Embryonic facial prominence (tissue), 1 donor: ENCODE data around the gene BNIP5.
"Not testable (repeated sequence)": the region's sequence is repeated elsewhere in the genome, so short reads cannot be mapped to it uniquely, and the experiment has no call there.

Experiments used
- DNase-seq: peaks from one replicate; pipeline ENCODE4 v3.0.0-alpha.2; 2016; ENCODE audit errors: extremely low spot score

Gene BNIP5

DNA sequence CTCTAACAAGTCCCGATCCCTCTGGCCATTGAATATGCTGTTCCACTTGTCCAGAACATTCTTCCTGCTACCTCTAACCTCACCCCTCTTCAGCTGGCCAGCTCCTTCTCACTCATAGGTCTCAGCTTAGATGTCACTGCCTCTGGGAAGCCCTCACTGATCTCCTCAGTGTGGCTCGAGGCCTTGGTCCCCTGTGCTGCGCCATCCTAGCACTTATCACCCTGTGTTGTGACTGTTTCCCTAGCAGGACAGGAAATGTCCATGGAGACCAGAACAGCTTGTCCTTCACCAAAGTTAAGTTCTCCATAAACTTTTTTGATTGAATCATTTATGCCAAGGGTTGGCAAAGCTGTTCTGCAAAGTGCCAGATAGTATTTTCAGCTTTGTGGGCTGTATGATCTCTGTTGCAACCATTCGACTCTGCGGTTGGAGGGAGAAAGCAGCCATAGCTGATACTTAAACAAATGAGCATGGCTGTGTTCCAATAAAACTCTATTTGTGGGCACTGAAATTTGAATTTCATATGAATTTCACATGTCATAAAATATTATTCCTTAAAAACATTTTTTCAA, 6.5 kb upstream of the BNIP5 start:
- no peak for DNase-seq

DNA sequence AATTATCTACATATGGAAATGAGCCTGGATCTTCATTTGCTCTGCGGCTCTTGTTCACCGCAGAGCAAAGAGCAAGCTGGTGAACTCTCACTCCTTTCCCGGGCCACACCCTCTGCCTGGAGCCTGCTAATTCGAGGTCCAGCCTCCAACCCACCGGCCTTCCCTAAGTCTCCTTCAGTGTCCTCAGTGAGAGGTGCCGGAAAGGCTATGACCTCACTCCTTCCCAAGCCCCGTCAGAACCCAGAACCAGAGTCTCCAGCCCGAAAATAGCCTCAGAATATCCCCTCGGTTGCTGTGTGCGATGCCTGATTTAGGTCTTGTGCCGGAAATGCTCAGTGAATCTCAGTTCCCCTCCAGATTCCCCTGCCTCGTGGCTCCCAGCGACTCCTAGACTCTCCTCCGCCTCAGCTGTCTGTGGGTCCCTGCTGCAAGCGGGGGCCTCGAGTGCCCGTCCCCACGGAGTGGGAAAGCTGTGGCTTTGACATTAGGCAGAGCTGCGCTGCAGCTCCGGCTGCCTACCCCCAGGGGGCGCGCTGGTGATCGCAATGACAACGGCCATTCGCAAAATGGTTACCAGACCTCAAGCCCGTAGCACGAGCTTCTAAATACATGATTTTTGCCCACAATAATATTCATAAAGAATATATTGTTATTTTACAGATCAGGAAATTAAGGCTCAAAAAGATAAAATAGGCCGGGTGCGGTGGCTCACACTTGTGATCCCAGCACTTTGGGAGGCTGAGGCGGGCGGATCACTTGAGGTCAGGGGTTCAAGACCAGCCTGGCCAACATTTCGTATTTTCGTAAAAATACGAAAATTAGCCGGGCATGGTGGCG, 4.1 kb upstream of the BNIP5 start:
- DNase-seq, result no peak

DNA sequence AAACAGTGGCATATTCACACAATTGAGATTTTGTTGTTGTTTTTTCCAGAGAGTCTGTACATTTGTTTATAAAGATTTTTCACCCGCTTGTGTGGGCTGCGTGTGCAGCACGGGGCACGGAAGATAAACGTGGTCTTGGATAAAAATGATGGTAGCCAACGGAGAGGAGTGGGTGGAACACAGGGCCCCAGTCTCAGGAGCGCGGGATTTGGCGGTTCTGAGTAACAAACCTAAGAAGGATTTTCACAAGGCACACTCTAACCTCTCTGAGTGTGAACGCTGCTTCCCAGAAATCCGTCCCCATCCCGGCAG, 3.6 kb upstream of the BNIP5 start:
- no peak for DNase-seq

DNA sequence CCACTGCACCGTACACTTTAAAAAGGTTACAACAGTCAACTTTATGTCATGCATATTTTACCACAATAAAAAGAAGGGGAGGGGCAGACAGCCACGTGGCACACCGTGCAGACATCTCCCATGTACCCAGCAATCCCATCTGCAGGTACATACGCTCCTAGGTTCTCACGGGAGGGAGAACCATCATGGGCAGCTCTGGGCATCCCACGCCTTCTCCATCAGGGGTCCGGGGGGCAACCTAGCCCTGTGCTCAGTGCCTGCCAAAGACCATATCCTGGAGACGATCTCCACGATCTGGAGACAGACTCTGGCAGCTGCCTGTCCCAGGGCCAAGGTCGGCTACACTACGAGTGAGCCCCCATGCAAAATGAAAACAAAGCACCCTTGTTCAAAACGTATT, 2.5 kb upstream of the BNIP5 start:
- no peak for DNase-seq

DNA sequence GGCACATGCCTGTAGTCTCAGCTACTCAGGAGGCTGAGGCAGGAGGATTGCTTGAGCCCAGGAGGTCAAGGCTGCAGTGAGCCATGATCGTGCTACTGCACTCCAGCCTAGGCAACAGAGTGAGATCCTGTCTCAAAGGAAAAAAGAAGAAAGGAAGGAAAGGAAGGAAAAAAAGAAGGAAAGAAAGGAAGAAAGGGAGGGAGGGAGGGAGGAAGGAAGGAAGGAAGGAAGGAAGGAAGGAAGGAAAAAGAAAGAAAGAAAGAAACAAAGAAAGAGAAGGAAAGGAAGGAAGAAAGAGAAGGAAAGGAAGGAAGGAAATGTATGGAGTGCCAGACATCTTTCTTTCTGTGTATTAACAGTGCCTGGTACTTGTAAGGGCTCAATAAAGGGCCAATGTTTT, 1.5 kb upstream of the BNIP5 start:
- DNase-seq, result not testable (repeated sequence)

DNA sequence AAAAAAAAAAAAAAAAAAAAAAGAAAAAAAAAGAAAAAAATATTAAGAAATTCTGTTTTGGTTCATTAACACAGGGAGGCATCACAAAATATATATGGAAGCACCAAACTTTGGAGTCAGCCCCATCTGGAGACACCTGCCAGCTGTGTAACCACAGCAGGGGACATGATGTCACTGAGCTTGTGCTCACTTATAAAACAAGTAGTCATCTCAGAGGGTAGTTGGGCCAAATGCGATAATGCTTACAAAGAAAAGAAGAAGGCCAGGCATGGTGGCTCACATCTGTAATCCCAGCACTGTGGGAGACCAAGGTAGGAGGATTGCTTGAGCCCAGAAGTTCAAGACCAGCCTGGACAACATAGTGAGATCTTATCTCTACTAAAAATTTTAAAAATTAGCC, 1.1 kb upstream of the BNIP5 start:
- DNase-seq, result no peak

DNA sequence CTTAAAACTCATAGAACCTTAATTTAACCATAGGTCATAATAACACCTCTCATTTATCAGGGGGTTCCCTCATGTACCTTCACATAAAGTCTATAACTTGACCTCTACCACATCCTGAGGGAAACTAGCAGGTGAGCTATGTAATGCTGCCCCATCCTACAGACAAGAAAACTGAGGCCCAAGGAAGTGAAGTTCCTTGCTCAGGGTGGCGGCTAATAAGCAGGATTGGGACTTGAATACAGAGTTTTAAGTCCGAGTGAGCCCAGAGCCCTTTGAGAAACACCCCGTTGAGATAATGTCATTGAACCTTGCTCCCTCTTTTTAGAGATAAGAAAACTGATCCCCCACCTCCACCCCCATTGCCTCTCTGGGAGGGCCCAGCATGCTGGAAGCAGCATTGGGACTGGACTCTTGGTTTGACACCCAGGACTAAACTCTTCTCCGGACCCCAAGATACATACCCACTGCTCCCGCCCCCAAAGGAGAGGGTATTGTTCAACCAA, 429 bp downstream of the BNIP5 start:
- DNase-seq, result no peak

DNA sequence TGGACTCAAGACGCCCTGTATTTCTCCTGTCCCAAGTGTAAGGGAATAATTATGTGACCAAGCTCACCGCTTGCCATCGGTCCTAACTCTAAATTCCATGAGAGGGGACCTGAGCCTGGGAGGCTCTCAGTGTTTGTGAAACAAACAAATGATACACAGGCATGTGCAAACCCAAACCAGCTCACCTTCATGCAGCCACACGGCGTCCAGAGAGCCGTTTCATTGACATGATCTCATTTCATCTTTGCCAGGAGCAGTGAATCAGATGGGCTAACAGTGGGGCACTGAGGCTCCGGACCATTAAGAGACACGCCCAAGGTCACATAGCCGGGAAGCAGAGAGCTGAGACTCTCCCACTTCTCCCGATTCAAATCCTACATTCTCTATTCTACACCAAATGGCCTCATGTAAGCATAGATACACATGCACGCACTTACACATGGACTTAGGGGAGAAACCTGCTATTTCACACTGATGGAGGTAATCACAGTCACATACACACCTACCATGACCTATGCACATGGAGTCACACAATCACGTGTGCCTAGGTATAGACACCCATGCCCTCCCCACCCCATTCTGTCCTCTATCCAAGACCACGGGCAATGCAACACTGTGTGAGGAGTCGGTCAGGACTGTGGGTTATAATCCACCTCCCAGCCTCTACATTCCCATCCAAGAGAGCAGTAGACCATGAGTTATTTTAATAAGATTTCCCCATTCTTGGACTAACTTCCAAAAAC, 1.1 kb downstream of the BNIP5 start:
- no peak for DNase-seq

DNA sequence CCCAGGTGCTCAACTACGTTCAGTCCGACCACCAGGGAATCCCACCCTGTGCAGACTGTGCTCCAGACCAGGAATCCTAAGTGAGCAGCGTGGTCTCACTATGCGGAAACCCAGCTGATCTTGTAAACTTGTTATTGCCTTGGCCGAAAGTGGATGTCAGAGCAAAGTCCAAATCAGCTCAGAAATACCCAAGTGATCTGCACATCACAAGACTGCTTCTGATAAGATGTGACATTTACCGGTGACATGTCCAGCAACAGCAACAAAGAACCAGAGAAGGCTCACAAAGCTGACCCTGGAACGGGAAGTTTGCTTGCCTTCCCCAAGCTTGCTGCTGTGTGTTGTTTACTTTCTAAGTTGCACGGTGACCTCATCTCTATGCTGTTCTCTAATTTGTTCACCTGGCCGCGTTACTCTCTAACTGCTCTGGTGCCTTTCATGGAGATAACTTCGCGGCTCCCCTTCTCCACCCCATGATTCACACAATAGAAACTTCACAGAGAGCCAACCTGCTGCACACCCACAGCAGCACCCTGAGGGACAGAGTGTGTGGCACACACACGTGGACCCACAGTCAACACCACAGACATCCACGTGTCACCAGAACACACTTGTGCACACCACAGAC, 1.7 kb downstream of the BNIP5 start:
- no peak for DNase-seq

DNA sequence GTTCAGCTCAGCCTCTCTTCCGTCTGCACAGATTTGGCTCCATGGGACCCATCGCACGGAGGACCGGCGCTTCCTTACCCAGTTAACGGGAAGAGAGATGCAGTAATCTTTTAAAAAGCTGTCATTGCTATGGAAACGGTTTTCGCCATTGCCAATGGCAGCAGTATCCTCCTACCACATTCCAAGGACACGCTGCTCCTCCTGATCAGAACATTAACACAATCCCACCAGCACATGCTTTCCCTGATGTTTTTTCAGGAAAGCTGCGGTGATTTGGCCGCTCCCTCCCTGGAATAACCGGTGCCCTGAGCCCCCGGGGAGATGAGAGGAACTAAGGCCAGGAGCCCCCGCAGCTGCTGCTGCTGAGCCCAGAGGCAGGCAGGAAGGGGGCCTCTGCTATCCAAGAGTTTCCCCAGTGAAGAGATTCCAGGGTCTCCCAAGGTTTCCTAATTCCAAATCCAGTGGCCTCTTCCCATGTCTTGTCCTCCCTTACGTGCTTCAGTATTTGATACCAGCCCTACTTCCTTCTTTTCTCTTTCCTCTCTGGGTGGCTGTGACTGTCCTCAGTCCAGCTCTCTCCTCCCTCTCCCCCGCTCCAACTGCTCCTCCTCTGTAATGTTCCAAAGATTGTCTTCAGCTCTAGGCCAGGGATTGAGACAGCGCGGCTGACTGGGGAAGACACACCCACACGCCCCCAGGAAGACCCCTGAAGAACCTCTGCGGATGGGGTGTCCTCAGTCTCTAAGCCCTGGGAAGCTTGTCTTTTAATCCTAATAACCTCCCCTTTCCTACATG, 2.6 kb downstream of the BNIP5 start:
- DNase-seq, result no peak

DNA sequence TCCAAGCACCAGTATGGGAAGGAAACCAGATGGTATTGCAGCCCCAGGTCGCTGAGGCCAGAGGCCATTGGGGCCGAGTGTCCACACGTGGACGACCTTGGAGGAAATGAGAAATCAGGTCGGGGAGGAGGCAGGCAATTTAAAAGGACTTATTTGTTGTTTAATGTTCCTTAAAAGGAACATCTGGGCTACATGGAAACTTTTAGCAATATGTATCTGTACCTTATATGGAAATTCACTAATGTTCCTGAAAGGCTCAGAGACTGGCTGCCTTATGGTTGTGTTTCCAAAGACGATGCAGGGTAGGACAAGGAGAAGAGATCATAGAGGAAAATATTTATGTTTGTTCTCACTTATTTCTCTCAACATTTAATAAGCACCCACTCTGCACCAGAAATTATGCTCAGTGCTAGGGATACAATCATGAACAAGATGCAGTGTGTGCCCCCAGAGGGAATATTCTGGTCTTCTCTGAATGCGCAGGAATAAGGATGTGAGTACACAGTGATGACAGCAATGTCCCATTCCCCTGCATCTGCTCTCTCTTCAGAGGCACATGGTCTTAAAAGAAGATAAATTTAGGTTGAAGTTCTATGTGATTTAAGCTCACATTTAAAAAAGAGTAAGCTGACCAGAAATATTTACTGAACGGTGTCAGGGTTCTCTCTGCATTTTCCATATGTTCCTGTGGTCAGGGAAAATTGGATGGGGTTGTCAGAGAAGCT, 3.4 kb downstream of the BNIP5 start:
- no peak for DNase-seq

DNA sequence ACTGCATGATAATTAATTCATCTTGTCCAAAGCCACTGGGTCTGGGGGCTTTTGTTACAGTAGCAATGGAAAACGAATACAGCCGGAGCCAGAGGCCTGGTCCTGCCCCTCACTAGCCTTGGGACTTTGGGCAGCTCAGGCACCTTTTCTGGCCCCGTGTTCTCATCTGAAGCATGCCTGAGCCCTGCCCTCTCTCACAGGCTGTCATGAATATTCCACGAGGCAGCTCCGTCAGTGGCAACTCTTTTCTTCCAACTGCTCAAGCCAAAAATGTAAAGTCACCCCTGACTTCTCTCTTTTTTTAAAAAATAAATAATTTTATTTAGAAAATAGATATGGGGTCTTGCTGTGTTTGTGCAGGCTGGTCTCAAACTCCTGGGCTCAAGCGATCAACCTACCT, 5.3 kb downstream of the BNIP5 start:
- no peak for DNase-seq

DNA sequence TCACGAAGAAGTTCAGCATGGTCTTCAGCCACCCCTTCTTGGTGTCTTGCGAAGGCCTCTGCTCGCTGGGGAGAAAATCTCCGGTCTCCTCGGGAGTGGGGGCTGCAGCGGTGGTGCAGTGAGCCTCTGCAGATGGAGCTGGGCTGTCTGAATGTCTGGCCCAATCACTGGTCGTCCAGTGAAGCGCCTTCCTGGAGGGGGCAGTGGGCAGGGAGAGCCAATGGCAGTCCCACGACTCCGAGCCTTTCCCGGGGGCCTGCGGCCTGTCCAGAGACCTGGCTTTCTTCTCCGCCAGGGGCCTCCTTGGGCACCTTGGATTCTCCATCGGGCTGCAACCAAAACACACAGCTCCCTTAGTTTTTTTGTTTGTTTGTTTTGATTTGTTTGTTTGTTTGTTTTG, 6.3 kb downstream of the BNIP5 start:
- DNase-seq, result no peak

DNA sequence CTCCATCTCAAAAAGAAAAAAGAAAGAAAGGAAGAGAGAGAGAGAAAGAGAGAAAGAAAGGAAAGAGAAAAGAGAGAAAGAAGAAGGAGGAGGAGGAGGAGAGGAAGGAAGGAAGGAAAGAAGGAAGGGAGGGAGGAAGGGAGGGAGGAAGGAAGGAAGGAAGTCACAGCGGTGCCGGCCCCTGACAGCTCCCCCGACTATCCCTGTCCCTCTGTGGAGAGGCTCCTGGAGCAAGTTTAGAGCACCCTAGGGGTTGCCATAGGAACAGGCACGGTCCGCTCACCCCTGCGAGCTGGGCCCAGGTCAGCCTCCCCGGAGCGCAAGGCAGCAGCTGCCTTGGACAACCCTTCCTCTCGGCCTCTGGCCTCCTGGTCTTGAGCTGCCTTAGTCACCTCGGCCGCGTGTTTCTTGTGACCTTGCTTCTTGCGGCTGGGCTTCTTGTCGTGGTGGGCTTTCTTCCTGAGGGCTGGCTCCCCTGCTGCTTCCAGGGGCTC, 6.8 kb downstream of the BNIP5 start:
- DNase-seq, result no peak

DNA sequence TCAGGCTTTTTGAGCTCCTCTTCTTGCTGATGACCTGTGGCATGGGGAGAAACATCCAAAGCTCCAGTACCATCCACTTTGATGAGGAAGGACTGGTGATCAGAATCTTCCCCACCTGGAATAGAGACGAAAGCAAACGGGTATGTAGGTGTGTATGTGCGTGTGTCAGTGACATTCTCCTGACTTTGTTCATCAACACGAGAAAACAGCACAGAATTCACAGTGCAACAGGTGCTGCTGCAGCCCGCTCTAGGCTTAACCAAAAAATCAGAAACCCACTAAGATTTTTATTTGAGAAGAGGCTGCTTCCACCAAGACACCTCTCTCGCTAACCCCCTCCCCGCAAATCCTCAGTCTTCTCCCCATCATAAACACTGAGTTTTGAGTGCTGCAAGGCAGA, 8.1 kb downstream of the BNIP5 start:
- no peak for DNase-seq

DNA sequence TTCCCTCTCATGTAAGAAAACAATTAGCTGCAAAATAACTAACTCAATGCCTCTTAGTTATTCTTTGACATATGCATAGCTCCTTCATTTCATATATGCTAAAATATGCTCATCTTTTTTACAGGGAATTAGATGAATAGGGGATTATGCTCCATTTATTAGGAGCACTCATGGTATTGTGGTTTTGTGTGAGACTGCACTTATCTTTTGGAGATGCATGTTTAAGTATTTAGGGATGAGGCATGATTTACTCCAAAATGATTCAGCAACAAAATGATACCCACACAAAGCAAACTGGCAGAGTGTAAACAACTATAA, 8.8 kb downstream of the BNIP5 start:
- no peak for DNase-seq

DNA sequence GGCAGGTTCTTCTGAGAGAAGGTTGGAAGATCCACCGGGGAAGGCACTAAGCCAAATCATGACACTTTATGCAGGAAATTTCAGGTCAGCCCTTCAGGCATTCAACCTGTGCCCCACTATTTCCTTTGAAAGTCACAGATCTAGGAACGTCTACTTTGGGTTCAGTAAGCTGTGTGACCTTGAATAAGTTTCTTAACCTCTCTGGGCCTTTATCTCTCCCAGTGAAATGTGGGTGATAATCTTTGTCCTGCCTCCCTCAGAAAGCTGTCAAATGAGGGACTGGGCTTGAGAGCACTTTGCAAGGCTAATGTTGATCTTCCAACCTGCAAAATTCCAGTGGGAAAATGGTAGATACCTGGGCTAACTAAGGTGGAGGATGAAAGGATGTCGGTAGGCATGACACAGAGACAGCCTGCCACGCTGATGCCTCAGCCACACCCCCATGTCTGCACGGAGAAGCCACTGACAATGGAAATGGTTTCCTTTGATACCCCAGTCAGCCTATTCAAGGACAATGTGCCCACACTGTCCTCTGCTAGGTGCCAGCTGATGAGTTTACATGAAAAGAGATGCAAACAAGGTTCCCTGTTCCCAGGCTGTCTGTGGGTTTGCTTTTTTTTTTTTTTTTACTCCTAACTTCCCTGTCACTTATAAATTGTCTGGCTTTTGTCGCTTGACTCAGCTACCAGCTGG, 9.3 kb downstream of the BNIP5 start:
- DNase-seq, result no peak

DNA sequence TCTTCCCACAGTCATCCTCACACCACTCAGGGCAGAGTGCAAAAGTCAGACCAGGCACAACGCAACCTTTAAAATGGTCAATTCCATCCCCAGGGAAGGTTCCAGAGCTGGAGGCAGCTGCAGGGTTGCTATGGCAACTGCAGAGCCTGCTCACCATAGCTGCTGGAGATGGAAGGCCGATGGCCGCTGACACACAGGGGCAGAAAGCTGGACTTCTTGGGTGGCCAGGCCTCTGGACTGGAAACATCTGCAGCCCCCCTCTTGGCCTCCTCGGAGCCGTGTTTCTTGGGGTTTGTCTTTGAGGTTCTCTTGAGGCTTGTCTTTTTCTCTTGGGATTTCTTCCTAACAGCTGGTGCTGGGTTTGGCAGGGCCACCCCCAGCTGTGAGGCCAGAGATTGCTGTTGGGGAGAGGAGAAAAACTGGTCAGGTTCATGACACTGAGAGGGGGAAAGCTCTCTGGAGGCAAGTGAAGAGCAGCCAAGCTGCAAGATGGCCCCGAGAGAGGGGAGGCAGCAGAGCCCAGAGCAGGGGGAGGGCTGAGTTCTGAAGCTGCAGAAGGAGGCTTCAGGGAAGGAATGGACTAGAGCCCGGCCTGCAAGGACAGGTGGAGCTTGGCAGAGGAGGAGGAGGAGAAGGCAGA, 10.2 kb downstream of the BNIP5 start:
- no peak for DNase-seq

DNA sequence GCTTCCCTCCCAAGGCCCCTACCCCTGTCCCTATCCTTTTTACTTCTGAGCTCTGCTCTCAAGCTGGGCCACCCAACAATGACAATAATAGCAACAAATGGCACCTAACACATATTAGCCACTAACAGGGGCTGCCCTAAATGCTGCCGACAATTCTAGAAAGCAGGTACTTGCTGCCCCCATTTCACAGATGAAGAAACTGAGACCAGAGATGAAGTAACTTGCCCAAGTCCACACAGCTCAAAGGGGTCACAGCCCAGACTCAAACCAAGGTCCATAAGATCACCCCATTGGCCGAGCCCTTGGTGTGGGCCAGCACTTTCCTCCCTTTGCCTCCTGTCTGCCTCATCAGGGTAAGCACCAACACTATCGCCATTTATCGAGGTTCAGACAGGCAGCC, 12.0 kb downstream of the BNIP5 start:
- no peak for DNase-seq

DNA sequence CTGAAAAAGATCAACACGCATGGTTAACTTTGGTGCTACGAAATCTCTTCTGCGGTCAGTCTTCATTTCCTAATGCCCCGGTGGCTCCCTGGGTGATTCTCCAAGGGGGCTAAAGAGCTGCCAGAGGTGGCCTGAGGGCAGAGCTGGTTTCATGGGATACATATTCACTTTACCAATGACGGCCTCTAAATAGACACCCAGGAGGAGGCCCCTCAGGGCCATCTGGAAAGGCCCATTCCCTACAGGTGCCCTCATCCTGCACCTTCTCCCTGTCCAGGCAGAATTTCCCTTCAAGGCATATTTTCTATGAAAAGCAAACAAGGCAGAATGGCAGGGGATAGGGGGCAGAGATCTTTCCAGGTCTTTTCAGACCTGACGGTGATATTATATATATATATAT, 12.5 kb downstream of the BNIP5 start:
- no peak for DNase-seq
